Mesothelial cell of epicardium (in vitro differentiated cells): Measurements from ENCODE around the gene KIAA0513. TPM values are rescaled to one million over a fixed set of nuclear protein-coding genes. Genes with fewer than 3 reads are reported as not detected.

Experiments
- DNase-seq, 2 experiments: peaks; one replicate each; pipeline ENCODE4 v3.0.0; 2021; ENCODE audit warnings: low spot score in 2 of 2; ENCODE audit not compliant: unreplicated experiment in 2 of 2
- H3K27ac Mint-ChIP-seq: 2 replicates; pipeline ENCODE4 v1.8.0; 2021; ENCODE audit warnings: mixed read lengths
- H3K27me3 Mint-ChIP-seq: 2 replicates; pipeline ENCODE4 v1.8.0; 2021; ENCODE audit warnings: low read depth, mixed read lengths
- H3K36me3 Mint-ChIP-seq: 2 replicates; pipeline ENCODE4 v1.8.0; 2021; ENCODE audit warnings: mixed read lengths
- H3K4me1 Mint-ChIP-seq: 2 replicates; pipeline ENCODE4 v1.8.0; 2021; ENCODE audit warnings: mixed read lengths
- H3K4me3 Mint-ChIP-seq: 2 replicates; pipeline ENCODE4 v1.8.0; 2021; ENCODE audit warnings: mild to moderate bottlenecking, moderate library complexity, mixed read lengths
- H3K9me3 Mint-ChIP-seq: 2 replicates; pipeline ENCODE4 v1.8.0; 2021; ENCODE audit warnings: mixed read lengths
- total RNA-seq: library from RNA; stranded (reverse); gene quantifications from 3 replicates; pipeline ENCODE4 v1.2.1, GENCODE V29; 2021
- TF ChIP-seq, protein P1 (sequence below): fragments of 200-600 bp; sonication (generic); IDR thresholded peaks from one replicate; pipeline ENCODE4 v1.5.0; 2021; ENCODE audit warnings: antibody characterized with exemption; ENCODE audit not compliant: unreplicated experiment

KIAA0513 gene
- total RNA-seq, 1 donor from 2014 or later = 6.8 TPM

DNA sequence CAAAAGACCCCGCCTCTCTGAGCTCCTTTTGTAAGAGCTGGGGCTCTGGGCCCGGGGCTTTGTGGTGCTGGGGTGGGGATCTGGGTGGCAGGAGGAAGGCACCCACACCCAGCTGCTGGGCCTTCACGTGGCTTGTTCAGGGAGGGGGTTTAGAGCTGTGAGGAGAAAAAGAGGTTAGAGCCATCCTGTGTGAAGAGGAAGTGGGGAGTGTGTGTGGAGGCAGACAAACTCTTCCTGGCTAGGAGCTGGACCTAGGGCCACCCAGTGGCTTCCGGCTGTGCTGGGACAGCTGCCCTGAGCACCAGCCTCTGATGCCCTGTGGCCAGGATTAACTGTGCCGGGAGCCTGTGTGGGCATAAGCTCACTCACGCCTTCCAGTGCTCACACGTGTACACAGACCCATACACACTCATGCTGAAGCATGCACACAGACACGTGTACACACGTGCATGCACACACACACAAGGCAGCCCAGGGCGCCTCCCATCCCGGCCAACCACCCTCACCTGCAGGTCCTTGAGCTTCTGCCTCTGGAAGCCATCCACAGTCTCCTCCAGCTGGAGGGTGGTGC is 77.3 kb downstream of the KIAA0513 start:
- no peak for DNase-seq
- Mint-ChIP-seq H3K4me1 (no peaks in the 10 kb centered on the region), H3K27me3 (peaks cover 2% of the 10 kb centered on the region), H3K9me3 (no peaks in the 10 kb centered on the region), H3K36me3 (no peaks in the 10 kb centered on the region), H3K27ac (no peak overlapping the region), H3K4me3 (no peak overlapping the region)
- TF ChIP-seq, protein P1, sequence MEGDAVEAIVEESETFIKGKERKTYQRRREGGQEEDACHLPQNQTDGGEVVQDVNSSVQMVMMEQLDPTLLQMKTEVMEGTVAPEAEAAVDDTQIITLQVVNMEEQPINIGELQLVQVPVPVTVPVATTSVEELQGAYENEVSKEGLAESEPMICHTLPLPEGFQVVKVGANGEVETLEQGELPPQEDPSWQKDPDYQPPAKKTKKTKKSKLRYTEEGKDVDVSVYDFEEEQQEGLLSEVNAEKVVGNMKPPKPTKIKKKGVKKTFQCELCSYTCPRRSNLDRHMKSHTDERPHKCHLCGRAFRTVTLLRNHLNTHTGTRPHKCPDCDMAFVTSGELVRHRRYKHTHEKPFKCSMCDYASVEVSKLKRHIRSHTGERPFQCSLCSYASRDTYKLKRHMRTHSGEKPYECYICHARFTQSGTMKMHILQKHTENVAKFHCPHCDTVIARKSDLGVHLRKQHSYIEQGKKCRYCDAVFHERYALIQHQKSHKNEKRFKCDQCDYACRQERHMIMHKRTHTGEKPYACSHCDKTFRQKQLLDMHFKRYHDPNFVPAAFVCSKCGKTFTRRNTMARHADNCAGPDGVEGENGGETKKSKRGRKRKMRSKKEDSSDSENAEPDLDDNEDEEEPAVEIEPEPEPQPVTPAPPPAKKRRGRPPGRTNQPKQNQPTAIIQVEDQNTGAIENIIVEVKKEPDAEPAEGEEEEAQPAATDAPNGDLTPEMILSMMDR = no peak

DNA sequence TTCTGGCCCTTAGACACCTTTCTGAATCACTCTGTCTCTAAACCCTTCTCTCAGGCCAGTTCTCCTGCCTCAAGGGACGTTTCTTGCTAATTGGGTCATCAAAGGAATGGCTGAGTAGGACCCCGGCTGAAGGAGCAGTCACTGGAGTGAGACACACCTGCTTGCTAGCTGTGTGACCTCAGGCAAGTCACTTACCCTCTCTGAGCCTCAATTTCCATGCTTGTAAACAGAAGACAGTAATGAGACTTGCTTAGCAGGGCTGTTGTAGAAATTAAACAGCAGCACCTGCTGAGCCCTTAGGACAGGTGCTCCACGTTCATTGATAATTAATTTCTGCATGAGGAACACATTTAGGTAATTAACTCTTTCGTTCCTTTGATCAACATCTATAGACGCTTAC is 77.9 kb downstream of the KIAA0513 start:
- no peaks in the 10 kb centered on the region for H3K4me1 Mint-ChIP-seq
- H3K27me3 Mint-ChIP-seq = peaks cover 2% of the 10 kb centered on the region
- TF ChIP-seq, protein P1 = no peak
- no peaks in the 10 kb centered on the region for H3K36me3 Mint-ChIP-seq
- DNase-seq = no peak
- H3K27ac Mint-ChIP-seq = no peak overlapping the region
- no peaks in the 10 kb centered on the region for H3K9me3 Mint-ChIP-seq
- H3K4me3 Mint-ChIP-seq = no peak overlapping the region

DNA sequence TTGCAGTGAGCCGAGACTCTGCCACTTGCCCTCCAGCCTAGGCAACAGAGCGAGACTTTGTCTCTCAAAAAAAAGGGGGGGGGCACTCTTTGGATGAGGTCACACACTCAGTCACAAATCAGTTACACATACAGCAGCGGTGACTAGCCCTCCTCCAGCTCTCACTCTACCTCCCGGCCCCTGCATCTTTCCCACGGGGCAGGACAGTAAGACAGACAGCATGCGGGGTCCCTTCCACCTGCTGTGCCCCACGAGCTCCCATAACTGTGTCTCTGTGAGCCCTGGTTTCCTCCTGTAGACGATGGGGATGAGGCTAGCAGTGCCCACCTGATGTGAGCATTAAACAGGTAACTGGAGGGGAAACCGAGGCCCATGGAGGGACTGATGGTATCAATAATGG is 79.5 kb downstream of the KIAA0513 start:
- H3K27ac Mint-ChIP-seq = no peak overlapping the region
- H3K27me3 Mint-ChIP-seq = peaks cover 2% of the 10 kb centered on the region
- no peaks in the 10 kb centered on the region for H3K9me3 Mint-ChIP-seq
- no peak overlapping the region for H3K4me3 Mint-ChIP-seq
- no peaks in the 10 kb centered on the region for H3K4me1 Mint-ChIP-seq
- TF ChIP-seq, protein P1 = no peak
- no peaks in the 10 kb centered on the region for H3K36me3 Mint-ChIP-seq
- no peak for DNase-seq

- Mint-ChIP-seq H3K27me3 (peaks cover 2% of the 10 kb centered on the region), H3K9me3 (no peaks in the 10 kb centered on the region), H3K27ac (no peak overlapping the region), H3K4me3 (no peak overlapping the region), H3K4me1 (no peaks in the 10 kb centered on the region), H3K36me3 (no peaks in the 10 kb centered on the region)
- TF ChIP-seq, protein P1 = no peak
- DNase-seq = no peak
Observed at GRCh38 chr16:85107532-85107931, 79.9 kb downstream of the KIAA0513 start.

DNA sequence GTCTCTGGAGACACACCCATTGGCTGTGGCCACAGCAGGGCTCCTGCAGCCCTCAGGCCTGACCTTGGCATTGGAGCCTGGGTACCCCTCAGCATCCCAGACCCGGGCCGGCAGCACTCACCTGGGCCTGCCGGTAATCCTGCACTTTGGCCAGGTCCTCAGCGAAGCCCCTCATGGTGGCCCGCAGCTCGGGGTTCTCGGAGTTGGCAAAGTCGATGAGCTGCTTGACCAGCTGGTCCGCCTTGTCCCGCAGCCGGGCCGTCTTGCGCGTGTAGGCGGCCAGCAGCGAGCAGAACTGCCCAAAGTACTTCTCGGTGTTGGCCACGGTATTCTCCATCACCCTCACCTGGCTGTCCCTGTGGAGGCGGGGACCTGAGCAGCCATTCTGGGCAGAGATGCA is 82.5 kb downstream of the KIAA0513 start:
- Mint-ChIP-seq H3K9me3 (no peaks in the 10 kb centered on the region), H3K4me1 (peaks cover 4% of the 10 kb centered on the region), H3K27me3 (peaks cover 2% of the 10 kb centered on the region), H3K36me3 (no peaks in the 10 kb centered on the region), H3K4me3 (no peak overlapping the region), H3K27ac (no peak overlapping the region)
- DNase-seq = no peak
- TF ChIP-seq, protein P1 = no peak

- no peak for DNase-seq
- H3K9me3 Mint-ChIP-seq = no peaks in the 10 kb centered on the region
- no peak overlapping the region for H3K27ac Mint-ChIP-seq
- peaks cover 6% of the 10 kb centered on the region for H3K4me1 Mint-ChIP-seq
- no peak overlapping the region for H3K4me3 Mint-ChIP-seq
- no peaks in the 10 kb centered on the region for H3K36me3 Mint-ChIP-seq
- TF ChIP-seq, protein P1 = no peak
- H3K27me3 Mint-ChIP-seq = peaks cover 2% of the 10 kb centered on the region
Observed at GRCh38 chr16:85111184-85111583, 83.6 kb downstream of the KIAA0513 start.
